ENCODE results near the gene RHCG.

The RHCG gene

GRCh38 chr15:89450076-89451006 is 46.0 kb downstream of the RHCG start:
- H3K9me3 ChIP-seq (ENCODE audit: control insufficient read depth, insufficient read depth, low read length): no peaks in the 10 kb centered on the region
- no peak overlapping the region for H3K9ac ChIP-seq (ENCODE audit: low read depth, low read length)
- H3K36me3 ChIP-seq (ENCODE audit: insufficient read depth, low read length): no peaks in the 10 kb centered on the region
- peaks cover 13% of the 10 kb centered on the region for H3K4me1 ChIP-seq (ENCODE audit: insufficient read depth, low read length)

- Histone ChIP-seq H3K9me3 (ENCODE audit: control insufficient read depth, insufficient read depth, low read length) (no peaks in the 10 kb centered on the region), H3K9ac (ENCODE audit: low read depth, low read length) (no peak overlapping the region; the same call in 1 of the 2 replicates), H3K36me3 (ENCODE audit: insufficient read depth, low read length) (no peaks in the 10 kb centered on the region), H3K4me1 (ENCODE audit: insufficient read depth, low read length) (peaks cover 25% of the 10 kb centered on the region)
Observed at GRCh38 chr15:89448825-89449224, 47.6 kb downstream of the RHCG start.

- no peak overlapping the region for H3K9ac ChIP-seq (ENCODE audit: low read depth, low read length)
- no peaks in the 10 kb centered on the region for H3K9me3 ChIP-seq (ENCODE audit: control insufficient read depth, insufficient read depth, low read length)
- H3K4me1 ChIP-seq (ENCODE audit: insufficient read depth, low read length): peaks cover 27% of the 10 kb centered on the region
- H3K36me3 ChIP-seq (ENCODE audit: insufficient read depth, low read length): no peaks in the 10 kb centered on the region
Observed at GRCh38 chr15:89447676-89448075, 48.7 kb downstream of the RHCG start.

GRCh38 chr15:89446255-89446891 is 50.0 kb downstream of the RHCG start:
- Histone ChIP-seq H3K9me3 (ENCODE audit: control insufficient read depth, insufficient read depth, low read length) (no peaks in the 10 kb centered on the region), H3K4me1 (ENCODE audit: insufficient read depth, low read length) (peaks cover 27% of the 10 kb centered on the region), H3K9ac (ENCODE audit: low read depth, low read length) (no peak overlapping the region), H3K36me3 (ENCODE audit: insufficient read depth, low read length) (no peaks in the 10 kb centered on the region)

GRCh38 chr15:89445518-89445917 is 50.9 kb downstream of the RHCG start:
- Histone ChIP-seq H3K9me3 (ENCODE audit: control insufficient read depth, insufficient read depth, low read length) (no peaks in the 10 kb centered on the region), H3K9ac (ENCODE audit: low read depth, low read length) (no peak overlapping the region), H3K4me1 (ENCODE audit: insufficient read depth, low read length) (peaks cover 27% of the 10 kb centered on the region), H3K36me3 (ENCODE audit: insufficient read depth, low read length) (no peaks in the 10 kb centered on the region)

- Histone ChIP-seq H3K9ac (ENCODE audit: low read depth, low read length) (no peak overlapping the region), H3K9me3 (ENCODE audit: control insufficient read depth, insufficient read depth, low read length) (no peaks in the 10 kb centered on the region), H3K4me1 (ENCODE audit: insufficient read depth, low read length) (peaks cover 27% of the 10 kb centered on the region), H3K36me3 (ENCODE audit: insufficient read depth, low read length) (no peaks in the 10 kb centered on the region)
Observed at GRCh38 chr15:89444241-89445225, 51.9 kb downstream of the RHCG start.

GRCh38 chr15:89443581-89443980 is 52.8 kb downstream of the RHCG start:
- Histone ChIP-seq H3K9ac (ENCODE audit: low read depth, low read length) (no peak overlapping the region), H3K4me1 (ENCODE audit: insufficient read depth, low read length) (peaks cover 19% of the 10 kb centered on the region), H3K36me3 (ENCODE audit: insufficient read depth, low read length) (no peaks in the 10 kb centered on the region), H3K9me3 (ENCODE audit: control insufficient read depth, insufficient read depth, low read length) (no peaks in the 10 kb centered on the region)

- Histone ChIP-seq H3K36me3 (ENCODE audit: insufficient read depth, low read length) (no peaks in the 10 kb centered on the region), H3K9me3 (ENCODE audit: control insufficient read depth, insufficient read depth, low read length) (no peaks in the 10 kb centered on the region), H3K4me1 (ENCODE audit: insufficient read depth, low read length) (peaks cover 14% of the 10 kb centered on the region; the same call in 1 of the 2 replicates), H3K9ac (ENCODE audit: low read depth, low read length) (no peak overlapping the region)
Observed at GRCh38 chr15:89442671-89443307, 53.6 kb downstream of the RHCG start.

- Histone ChIP-seq H3K4me1 (ENCODE audit: insufficient read depth, low read length) (peaks cover 14% of the 10 kb centered on the region; the same call in 1 of the 2 replicates), H3K9ac (ENCODE audit: low read depth, low read length) (no peak overlapping the region), H3K9me3 (ENCODE audit: control insufficient read depth, insufficient read depth, low read length) (no peaks in the 10 kb centered on the region), H3K36me3 (ENCODE audit: insufficient read depth, low read length) (no peaks in the 10 kb centered on the region)
Observed at GRCh38 chr15:89442155-89442554, 54.2 kb downstream of the RHCG start.

GRCh38 chr15:89441295-89441812 is 55.0 kb downstream of the RHCG start:
- Histone ChIP-seq H3K9me3 (ENCODE audit: control insufficient read depth, insufficient read depth, low read length) (no peaks in the 10 kb centered on the region), H3K9ac (ENCODE audit: low read depth, low read length) (no peak overlapping the region), H3K36me3 (ENCODE audit: insufficient read depth, low read length) (no peaks in the 10 kb centered on the region), H3K4me1 (ENCODE audit: insufficient read depth, low read length) (peaks cover 14% of the 10 kb centered on the region; the same call in 1 of the 2 replicates)

- H3K9me3 ChIP-seq (ENCODE audit: control insufficient read depth, insufficient read depth, low read length): no peaks in the 10 kb centered on the region
- H3K36me3 ChIP-seq (ENCODE audit: insufficient read depth, low read length): no peaks in the 10 kb centered on the region
- H3K4me1 ChIP-seq (ENCODE audit: insufficient read depth, low read length): peaks cover 14% of the 10 kb centered on the region; the same call in 1 of the 2 replicates
- no peak overlapping the region for H3K9ac ChIP-seq (ENCODE audit: low read depth, low read length)
Observed at GRCh38 chr15:89439764-89440163, 56.6 kb downstream of the RHCG start.

GRCh38 chr15:89436560-89437311 is 59.6 kb downstream of the RHCG start:
- Histone ChIP-seq H3K4me1 (ENCODE audit: insufficient read depth, low read length) (peaks cover 14% of the 10 kb centered on the region; the same call in 1 of the 2 replicates), H3K9me3 (ENCODE audit: control insufficient read depth, insufficient read depth, low read length) (no peaks in the 10 kb centered on the region), H3K9ac (ENCODE audit: low read depth, low read length) (no peak overlapping the region), H3K36me3 (ENCODE audit: insufficient read depth, low read length) (no peaks in the 10 kb centered on the region)

- no peak overlapping the region for H3K9ac ChIP-seq (ENCODE audit: low read depth, low read length)
- peaks cover 14% of the 10 kb centered on the region; the same call in 1 of the 2 replicates for H3K4me1 ChIP-seq (ENCODE audit: insufficient read depth, low read length)
- no peaks in the 10 kb centered on the region for H3K36me3 ChIP-seq (ENCODE audit: insufficient read depth, low read length)
- H3K9me3 ChIP-seq (ENCODE audit: control insufficient read depth, insufficient read depth, low read length): no peaks in the 10 kb centered on the region
Observed at GRCh38 chr15:89435362-89435761, 61.0 kb downstream of the RHCG start.
